ENCODE data around the gene KRT75.

The KRT75 gene

GRCh38 chr12:52434760-52435530 lies 774 bp upstream of the KRT75 start:
- Mint-ChIP-seq H3K9me3 (no peaks in the 10 kb centered on the region), H3K4me3 (no peak overlapping the region), H3K27me3 (peaks cover 20% of the 10 kb centered on the region), H3K27ac (no peak overlapping the region), H3K4me1 (ENCODE audit: low read depth) (no peaks in the 10 kb centered on the region), H3K36me3 (ENCODE audit: low read depth) (no peaks in the 10 kb centered on the region)

- Mint-ChIP-seq H3K27me3 (peaks cover 25% of the 10 kb centered on the region), H3K4me3 (no peak overlapping the region), H3K9me3 (no peaks in the 10 kb centered on the region), H3K36me3 (ENCODE audit: low read depth) (no peaks in the 10 kb centered on the region), H3K4me1 (ENCODE audit: low read depth) (no peaks in the 10 kb centered on the region), H3K27ac (no peak overlapping the region)
Observed at GRCh38 chr12:52433501-52434080, 580 bp downstream of the KRT75 start.

- Mint-ChIP-seq H3K27ac (no peak overlapping the region), H3K27me3 (peaks cover 29% of the 10 kb centered on the region), H3K36me3 (ENCODE audit: low read depth) (no peaks in the 10 kb centered on the region), H3K9me3 (no peaks in the 10 kb centered on the region), H3K4me3 (no peak overlapping the region), H3K4me1 (ENCODE audit: low read depth) (no peaks in the 10 kb centered on the region)
Observed at GRCh38 chr12:52432559-52433207, 1.5 kb downstream of the KRT75 start.

GRCh38 chr12:52428121-52428520 lies 6.0 kb downstream of the KRT75 start:
- Mint-ChIP-seq H3K4me1 (ENCODE audit: low read depth) (no peaks in the 10 kb centered on the region), H3K4me3 (no peak overlapping the region), H3K27ac (no peak overlapping the region), H3K36me3 (ENCODE audit: low read depth) (no peaks in the 10 kb centered on the region), H3K27me3 (peaks cover 20% of the 10 kb centered on the region), H3K9me3 (no peaks in the 10 kb centered on the region)

- peaks cover 17% of the 10 kb centered on the region for H3K27me3 Mint-ChIP-seq
- H3K9me3 Mint-ChIP-seq, result no peaks in the 10 kb centered on the region
- no peak overlapping the region for H3K27ac Mint-ChIP-seq
- no peaks in the 10 kb centered on the region for H3K36me3 Mint-ChIP-seq (ENCODE audit: low read depth)
- no peak overlapping the region for H3K4me3 Mint-ChIP-seq
- H3K4me1 Mint-ChIP-seq (ENCODE audit: low read depth), result no peaks in the 10 kb centered on the region
Observed at GRCh38 chr12:52427083-52427482, 7.1 kb downstream of the KRT75 start.

- Mint-ChIP-seq H3K9me3 (no peaks in the 10 kb centered on the region), H3K4me3 (no peak overlapping the region), H3K27me3 (peaks cover 24% of the 10 kb centered on the region), H3K4me1 (ENCODE audit: low read depth) (no peaks in the 10 kb centered on the region), H3K27ac (no peak overlapping the region), H3K36me3 (ENCODE audit: low read depth) (no peaks in the 10 kb centered on the region)
Observed at GRCh38 chr12:52426034-52426433, 8.1 kb downstream of the KRT75 start.

GRCh38 chr12:52425466-52425865 lies 8.7 kb downstream of the KRT75 start:
- Mint-ChIP-seq H3K4me3 (no peak overlapping the region), H3K9me3 (no peaks in the 10 kb centered on the region), H3K4me1 (ENCODE audit: low read depth) (no peaks in the 10 kb centered on the region), H3K27ac (no peak overlapping the region), H3K36me3 (ENCODE audit: low read depth) (no peaks in the 10 kb centered on the region), H3K27me3 (peaks cover 22% of the 10 kb centered on the region)

- no peaks in the 10 kb centered on the region for H3K36me3 Mint-ChIP-seq (ENCODE audit: low read depth)
- H3K27me3 Mint-ChIP-seq, result peaks cover 20% of the 10 kb centered on the region
- H3K4me3 Mint-ChIP-seq, result no peak overlapping the region
- H3K27ac Mint-ChIP-seq, result no peak overlapping the region
- no peaks in the 10 kb centered on the region for H3K9me3 Mint-ChIP-seq
- peaks cover 7% of the 10 kb centered on the region for H3K4me1 Mint-ChIP-seq (ENCODE audit: low read depth)
Observed at GRCh38 chr12:52423661-52424500, 10.3 kb downstream of the KRT75 start.

- Mint-ChIP-seq H3K9me3 (no peaks in the 10 kb centered on the region), H3K36me3 (ENCODE audit: low read depth) (no peaks in the 10 kb centered on the region), H3K27me3 (peaks cover 14% of the 10 kb centered on the region), H3K4me3 (no peak overlapping the region), H3K27ac (peak overlapping the region; percentile 26), H3K4me1 (ENCODE audit: low read depth) (peaks cover 7% of the 10 kb centered on the region)
Observed at GRCh38 chr12:52423035-52423434, 11.1 kb downstream of the KRT75 start.

GRCh38 chr12:52419656-52420055 lies 14.5 kb downstream of the KRT75 start:
- Mint-ChIP-seq H3K4me3 (no peak overlapping the region), H3K4me1 (ENCODE audit: low read depth) (peaks cover 7% of the 10 kb centered on the region), H3K27ac (no peak overlapping the region), H3K9me3 (no peaks in the 10 kb centered on the region), H3K27me3 (peaks cover 17% of the 10 kb centered on the region), H3K36me3 (ENCODE audit: low read depth) (no peaks in the 10 kb centered on the region)

- H3K27me3 Mint-ChIP-seq, result peaks cover 17% of the 10 kb centered on the region
- H3K9me3 Mint-ChIP-seq, result no peaks in the 10 kb centered on the region
- H3K36me3 Mint-ChIP-seq (ENCODE audit: low read depth), result no peaks in the 10 kb centered on the region
- peaks cover 7% of the 10 kb centered on the region for H3K4me1 Mint-ChIP-seq (ENCODE audit: low read depth)
- no peak overlapping the region for H3K4me3 Mint-ChIP-seq
- no peak overlapping the region for H3K27ac Mint-ChIP-seq
Observed at GRCh38 chr12:52418576-52419110, 15.5 kb downstream of the KRT75 start.

GRCh38 chr12:52417740-52418139 lies 16.4 kb downstream of the KRT75 start:
- Mint-ChIP-seq H3K27me3 (peaks cover 16% of the 10 kb centered on the region), H3K4me3 (no peak overlapping the region), H3K27ac (no peak overlapping the region), H3K9me3 (no peaks in the 10 kb centered on the region), H3K36me3 (ENCODE audit: low read depth) (no peaks in the 10 kb centered on the region), H3K4me1 (ENCODE audit: low read depth) (peaks cover 7% of the 10 kb centered on the region)

GRCh38 chr12:52416795-52417194 lies 17.4 kb downstream of the KRT75 start:
- Mint-ChIP-seq H3K27me3 (peaks cover 13% of the 10 kb centered on the region), H3K36me3 (ENCODE audit: low read depth) (no peaks in the 10 kb centered on the region), H3K9me3 (no peaks in the 10 kb centered on the region), H3K27ac (no peak overlapping the region), H3K4me1 (ENCODE audit: low read depth) (peaks cover 7% of the 10 kb centered on the region), H3K4me3 (no peak overlapping the region)

GRCh38 chr12:52415870-52416750 lies 18.1 kb downstream of the KRT75 start:
- Mint-ChIP-seq H3K9me3 (no peaks in the 10 kb centered on the region), H3K36me3 (ENCODE audit: low read depth) (no peaks in the 10 kb centered on the region), H3K4me3 (no peak overlapping the region), H3K27me3 (peaks cover 6% of the 10 kb centered on the region), H3K4me1 (ENCODE audit: low read depth) (peaks cover 7% of the 10 kb centered on the region), H3K27ac (no peak overlapping the region)
